Thoracic aorta (tissue), 2 donors: ENCODE measurements around the gene ABCA1. TPM values are rescaled to one million over a fixed set of nuclear protein-coding genes. Genes with fewer than 3 reads are reported as not detected.

Experiments used
- ATAC-seq: fragments of 150-250 bp; one replicate; pipeline ENCODE4 v1.8.0; 2017; ENCODE audit warnings: low read depth; ENCODE audit not compliant: insufficient number of reproducible peaks, low FRiP score
- DNase-seq: peaks from one replicate; pipeline ENCODE4 v3.0.0-alpha.2; 2020; ENCODE audit warnings: low spot score
- H3K27ac ChIP-seq, 2 donors: fragments of 200-600 bp; sonication (generic); 1 replicate in 1 of 2; 2 replicates in 1 of 2; pipeline ENCODE4 v1.5.1; 2016; ENCODE audit warnings: mild to moderate bottlenecking in 2 of 2, moderate library complexity in 2 of 2
- H3K27me3 ChIP-seq: fragments of 200-600 bp; sonication (generic); replicated peaks from 2 replicates; pipeline ENCODE4 v1.6.0; 2016; ENCODE audit warnings: mild to moderate bottlenecking; ENCODE audit not compliant: insufficient read depth
- H3K36me3 ChIP-seq: fragments of 200-600 bp; sonication (generic); one replicate; pipeline ENCODE4 v1.5.1; 2016
- H3K4me1 ChIP-seq, 2 donors: fragments of 200-600 bp; sonication (generic); 1 replicate in 1 of 2; 2 replicates in 1 of 2; pipeline versions ENCODE4 v1.5.1 to v1.6.0; 2016; ENCODE audit warnings: low read depth in 2 of 2, mild to moderate bottlenecking in 1 of 2; ENCODE audit not compliant: control insufficient read depth in 1 of 2
- H3K4me3 ChIP-seq: fragments of 200-600 bp; sonication (generic); 2 replicates; pipeline ENCODE4 v1.5.1; 2016; ENCODE audit warnings: mild to moderate bottlenecking
- H3K9me3 ChIP-seq: fragments of 200-600 bp; sonication (generic); 2 replicates; pipeline ENCODE4 v1.5.1; 2016
- CTCF ChIP-seq: fragments of 200-600 bp; sonication (generic); IDR thresholded peaks from one replicate; pipeline ENCODE4 v1.5.1; 2019; ENCODE audit warnings: antibody characterized with exemption
- total RNA-seq, 2 donors: library from RNA; depleted of rRNA; stranded (reverse); fragments of >200 nt; gene quantifications; one replicate each; pipeline versions ENCODE4 v1.1.0 to v1.2.3, GENCODE V29; 2016

Gene ABCA1
- total RNA-seq, 2 donors from 2014 or later, result 48.1 to 79.7 TPM

- no peaks in the 10 kb centered on the region for H3K4me1 ChIP-seq
- DNase-seq (no peak), ATAC-seq (no peak)
- H3K27me3 ChIP-seq, result no peaks in the 10 kb centered on the region
- H3K27ac ChIP-seq, result no peak overlapping the region
- no peaks in the 10 kb centered on the region for H3K9me3 ChIP-seq
- TF ChIP-seq CTCF, result no peak
- peaks cover 24% of the 10 kb centered on the region for H3K36me3 ChIP-seq
- no peak overlapping the region for H3K4me3 ChIP-seq
These were observed 143.9 kb downstream of the ABCA1 start for GRCh38 chr9:104784098-104784497.

DNA sequence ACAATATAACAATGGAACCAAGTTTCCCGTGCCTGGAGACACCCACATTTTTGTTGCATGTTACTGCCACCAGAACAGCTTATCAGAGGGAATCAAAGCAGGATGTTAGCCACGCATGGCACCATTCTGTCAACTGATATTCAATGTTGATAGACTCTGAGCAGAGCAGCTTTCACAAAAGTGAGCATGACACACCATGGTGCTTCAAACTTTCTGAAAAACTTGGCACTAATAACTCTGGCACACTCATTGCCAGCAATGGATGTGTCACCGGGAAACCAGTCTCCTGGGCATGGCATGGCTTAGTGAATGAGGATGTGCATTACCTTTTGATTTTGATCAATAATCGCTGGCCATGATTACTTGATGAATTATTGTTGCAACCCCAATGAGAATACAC, 144.4 kb downstream of the ABCA1 start:
- H3K4me3 ChIP-seq, result no peak overlapping the region
- H3K27me3 ChIP-seq, result no peaks in the 10 kb centered on the region
- ATAC-seq (no peak), DNase-seq (no peak)
- H3K27ac ChIP-seq, result no peak overlapping the region
- H3K36me3 ChIP-seq, result peaks cover 22% of the 10 kb centered on the region
- H3K9me3 ChIP-seq, result no peaks in the 10 kb centered on the region
- no peaks in the 10 kb centered on the region for H3K4me1 ChIP-seq
- no peak for TF ChIP-seq CTCF

DNA sequence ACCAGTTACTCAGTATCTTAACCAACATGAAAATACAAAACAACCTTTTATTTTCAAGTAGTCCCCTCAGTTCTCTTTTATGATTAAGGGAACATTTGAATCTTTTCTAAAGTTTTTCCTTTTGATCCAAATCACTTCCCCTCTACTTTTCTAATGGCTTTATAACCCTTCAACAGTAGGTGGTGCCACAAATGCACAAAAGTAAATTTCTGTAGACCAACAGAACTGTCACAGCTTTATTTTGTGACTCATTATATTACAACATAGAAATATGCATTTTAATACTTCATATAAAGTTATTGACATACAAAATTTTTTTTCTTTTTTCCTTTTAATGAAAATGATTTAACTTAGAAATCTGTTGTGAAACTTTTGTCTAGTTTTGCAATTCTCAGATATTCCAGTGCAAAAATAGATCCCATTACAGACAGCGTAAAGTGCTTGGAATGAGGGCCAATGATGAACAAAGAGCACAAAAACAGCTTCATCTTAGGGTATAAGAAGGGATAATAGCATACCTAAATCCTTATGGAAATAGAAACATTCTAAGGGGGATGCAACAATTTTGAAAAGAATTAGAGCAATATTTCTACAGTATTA, 147.1 kb downstream of the ABCA1 start:
- no peaks in the 10 kb centered on the region for H3K27me3 ChIP-seq
- ATAC-seq, result no peak
- peaks cover 0 to 9% of the 10 kb centered on the region in 2 donors for H3K4me1 ChIP-seq
- H3K9me3 ChIP-seq, result no peaks in the 10 kb centered on the region
- DNase-seq, result no peak
- no peak overlapping the region for H3K4me3 ChIP-seq
- TF ChIP-seq CTCF, result no peak
- H3K36me3 ChIP-seq, result peaks cover 22% of the 10 kb centered on the region
- no peak overlapping the region for H3K27ac ChIP-seq

- DNase-seq (no peak), ATAC-seq (no peak)
- Histone ChIP-seq H3K27ac (no peak overlapping the region), H3K4me1 (peaks cover 0 to 9% of the 10 kb centered on the region in 2 donors), H3K27me3 (no peaks in the 10 kb centered on the region), H3K36me3 (peaks cover 16% of the 10 kb centered on the region), H3K9me3 (no peaks in the 10 kb centered on the region), H3K4me3 (no peak overlapping the region)
- TF ChIP-seq CTCF, result no peak
These were observed 147.9 kb downstream of the ABCA1 start for GRCh38 chr9:104779946-104780535.

GRCh38 chr9:104779334-104779733, 148.6 kb downstream of the ABCA1 start:
- Histone ChIP-seq H3K27me3 (no peaks in the 10 kb centered on the region), H3K36me3 (peaks cover 18% of the 10 kb centered on the region), H3K4me3 (no peak overlapping the region), H3K4me1 (peaks cover 0 to 9% of the 10 kb centered on the region in 2 donors), H3K27ac (no peak overlapping the region), H3K9me3 (no peaks in the 10 kb centered on the region)
- ATAC-seq (no peak), DNase-seq (no peak)
- no peak for TF ChIP-seq CTCF
